ENCODE data around the gene NDUFAF7. TPM values are rescaled to one million over a fixed set of nuclear protein-coding genes. Genes with fewer than 3 reads are reported as not detected.
"Not testable (repeated sequence)": the region's sequence is repeated elsewhere in the genome, so short reads cannot be mapped to it uniquely, and the experiment has no call there.

Gene NDUFAF7
- total RNA-seq: 6.9 TPM

- peak; percentile 97 for ATAC-seq
Measured at GRCh38 chr2:37231241-37232130, at the start of gene NDUFAF7, which contains the start of gene CEBPZ. NDUFAF7 (plus strand) TSS chr2:37231658; CDS start chr2:37231706, 48 bp downstream. CEBPZ (minus strand) TSS chr2:37231596; CDS start chr2:37231567, 29 bp downstream.

DNA sequence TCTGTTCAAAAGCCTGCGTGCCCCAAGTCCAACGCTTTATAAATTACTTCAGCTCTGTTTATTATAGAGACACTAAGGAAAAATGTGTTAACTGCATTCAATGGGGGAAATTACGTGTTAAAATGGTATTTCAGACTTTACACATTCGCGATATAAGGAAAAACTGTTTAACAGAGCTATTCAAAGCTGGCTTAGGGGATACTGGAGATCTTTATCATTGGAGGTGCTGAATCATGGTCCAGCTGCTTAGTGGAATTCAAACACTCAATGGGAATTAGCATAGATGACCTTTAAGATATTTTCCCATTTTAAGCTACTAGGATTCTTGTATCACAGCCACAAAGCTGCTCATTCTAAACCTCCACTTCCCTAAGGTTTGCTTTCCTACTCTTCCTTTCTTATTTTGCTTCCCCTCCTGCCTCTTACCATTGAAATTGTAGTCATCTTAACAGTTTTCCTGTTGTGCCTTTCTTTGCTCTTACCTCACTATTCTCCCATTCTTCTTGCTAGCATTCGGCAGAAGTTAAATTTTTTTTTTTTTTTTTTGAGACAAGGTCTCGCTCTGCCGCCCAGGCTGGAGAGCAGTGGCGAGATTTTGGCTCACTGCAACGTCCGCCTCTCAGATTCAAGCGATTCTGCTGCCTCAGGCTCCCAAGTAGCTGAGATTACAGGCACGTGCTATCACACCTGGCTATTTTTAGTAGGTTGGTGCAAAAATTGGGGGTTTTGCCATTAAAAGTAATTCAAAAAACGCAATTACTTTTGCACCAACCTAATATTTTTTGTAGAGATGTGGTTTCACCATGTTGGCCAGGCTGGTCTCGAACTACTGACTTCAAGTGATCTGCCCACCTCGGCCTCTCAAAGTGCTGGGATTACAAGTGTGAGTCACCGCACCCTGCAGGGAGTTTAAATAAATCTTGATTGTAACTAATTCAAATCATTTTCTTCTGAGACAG is 49.5 kb upstream of the NDUFAF7 start:
- ATAC-seq: no peak

GRCh38 chr2:37188570-37188969 is 42.9 kb upstream of the NDUFAF7 start, which contains the start of gene SULT6B1:
SULT6B1 (minus strand) TSS chr2:37188670; CDS start chr2:37188640, 30 bp downstream.
- no peak for ATAC-seq

DNA sequence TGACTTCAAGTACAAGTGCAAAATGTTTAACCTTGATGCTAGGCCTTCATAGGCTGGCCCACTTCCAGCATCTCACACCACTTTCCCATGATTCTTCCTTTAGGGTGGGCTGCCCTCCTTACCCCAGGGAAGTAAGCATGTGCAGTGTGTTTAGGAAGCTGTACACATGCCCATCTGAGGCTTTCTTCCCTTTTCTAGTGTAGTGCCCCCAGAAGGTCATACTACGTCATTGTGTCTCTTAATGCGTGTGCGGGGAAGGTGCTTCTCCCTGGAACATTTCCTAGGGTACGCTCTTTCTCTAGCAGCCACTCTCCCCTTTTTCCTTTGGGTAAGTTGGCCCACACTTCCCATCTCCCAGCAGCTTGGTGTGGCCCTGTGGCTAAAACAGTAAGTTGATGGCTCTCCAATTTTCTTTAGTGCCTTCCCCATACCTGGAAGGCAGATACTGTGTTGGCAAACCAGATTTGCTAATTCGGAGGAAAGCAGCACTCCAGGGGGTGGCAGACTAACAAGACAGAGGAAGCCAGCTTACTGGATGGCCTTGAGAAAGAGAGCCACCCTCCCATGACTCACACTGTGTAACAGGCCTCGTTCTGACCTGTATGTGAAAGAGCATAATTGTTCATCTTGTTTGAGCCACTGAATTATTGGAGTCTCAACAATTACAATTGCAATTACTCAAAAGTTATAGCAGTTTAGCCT is 41.9 kb upstream of the NDUFAF7 start:
- peak; percentile 98 for ATAC-seq

- no peak for ATAC-seq
Measured at GRCh38 chr2:37190290-37190689, 41.2 kb upstream of the NDUFAF7 start.

DNA sequence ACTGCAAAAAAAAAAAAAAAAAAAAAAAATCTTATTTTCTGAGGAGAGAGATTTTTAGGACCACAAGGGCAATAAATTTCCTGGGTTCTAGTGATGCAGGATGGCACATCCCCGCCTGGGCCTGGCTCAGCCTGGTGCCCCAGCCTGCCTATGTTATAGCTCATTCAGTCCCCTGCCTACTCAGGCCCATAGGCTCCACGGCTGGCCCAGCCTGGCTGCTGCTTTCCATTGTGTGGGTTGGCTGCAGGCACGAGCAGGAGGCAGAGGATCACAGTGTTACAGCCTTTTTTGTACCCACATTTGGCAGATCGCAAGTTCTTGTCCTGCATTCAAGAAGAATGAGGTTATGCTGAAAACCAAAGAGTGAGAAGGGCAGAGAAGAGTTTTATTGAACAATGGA is 40.2 kb upstream of the NDUFAF7 start:
- no peak for ATAC-seq

GRCh38 chr2:37191747-37192146 is 39.7 kb upstream of the NDUFAF7 start:
- ATAC-seq: no peak

DNA sequence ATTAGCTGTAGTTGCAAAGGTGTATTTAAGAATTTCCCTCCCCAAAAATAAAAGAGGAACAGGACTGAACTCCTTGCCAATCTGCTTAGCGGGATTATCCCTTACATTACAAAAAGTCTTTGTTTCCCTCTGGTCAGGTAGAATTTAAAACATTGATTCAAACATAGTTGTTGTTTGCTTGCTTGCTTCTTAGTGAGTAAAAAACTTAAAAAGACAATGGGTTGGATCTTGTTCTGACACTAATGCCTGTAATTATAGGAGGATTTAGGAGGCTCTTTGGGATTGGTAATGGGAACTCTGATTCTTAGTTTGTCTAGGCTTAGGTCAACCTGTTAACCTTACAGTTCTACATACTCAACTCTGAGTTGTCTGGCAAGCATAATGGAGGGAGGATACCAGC is 38.9 kb upstream of the NDUFAF7 start:
- ATAC-seq: peak; percentile 15

DNA sequence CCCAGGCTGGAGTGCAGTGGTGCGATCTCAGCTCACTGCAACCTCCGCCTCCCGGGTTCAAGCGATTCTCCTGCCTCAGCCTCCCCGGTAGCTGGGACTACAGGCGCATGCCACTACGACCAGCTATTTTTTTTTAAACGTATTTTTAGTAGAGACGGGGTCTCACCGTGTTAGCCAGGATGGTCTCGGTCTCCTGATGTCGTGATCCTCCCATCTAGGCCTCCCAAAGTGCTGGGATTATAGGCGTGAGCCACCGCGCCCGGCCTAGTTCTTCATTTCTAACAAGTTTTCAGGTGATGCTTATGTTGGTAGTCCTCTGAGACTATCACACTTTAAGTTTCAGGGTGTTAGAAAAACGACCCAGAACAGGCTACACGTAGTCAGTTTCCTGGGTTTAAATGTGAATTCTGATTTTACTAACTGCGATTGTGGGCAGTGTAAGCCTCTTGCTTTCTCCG is 35.6 kb upstream of the NDUFAF7 start:
- ATAC-seq: not testable (repeated sequence)

DNA sequence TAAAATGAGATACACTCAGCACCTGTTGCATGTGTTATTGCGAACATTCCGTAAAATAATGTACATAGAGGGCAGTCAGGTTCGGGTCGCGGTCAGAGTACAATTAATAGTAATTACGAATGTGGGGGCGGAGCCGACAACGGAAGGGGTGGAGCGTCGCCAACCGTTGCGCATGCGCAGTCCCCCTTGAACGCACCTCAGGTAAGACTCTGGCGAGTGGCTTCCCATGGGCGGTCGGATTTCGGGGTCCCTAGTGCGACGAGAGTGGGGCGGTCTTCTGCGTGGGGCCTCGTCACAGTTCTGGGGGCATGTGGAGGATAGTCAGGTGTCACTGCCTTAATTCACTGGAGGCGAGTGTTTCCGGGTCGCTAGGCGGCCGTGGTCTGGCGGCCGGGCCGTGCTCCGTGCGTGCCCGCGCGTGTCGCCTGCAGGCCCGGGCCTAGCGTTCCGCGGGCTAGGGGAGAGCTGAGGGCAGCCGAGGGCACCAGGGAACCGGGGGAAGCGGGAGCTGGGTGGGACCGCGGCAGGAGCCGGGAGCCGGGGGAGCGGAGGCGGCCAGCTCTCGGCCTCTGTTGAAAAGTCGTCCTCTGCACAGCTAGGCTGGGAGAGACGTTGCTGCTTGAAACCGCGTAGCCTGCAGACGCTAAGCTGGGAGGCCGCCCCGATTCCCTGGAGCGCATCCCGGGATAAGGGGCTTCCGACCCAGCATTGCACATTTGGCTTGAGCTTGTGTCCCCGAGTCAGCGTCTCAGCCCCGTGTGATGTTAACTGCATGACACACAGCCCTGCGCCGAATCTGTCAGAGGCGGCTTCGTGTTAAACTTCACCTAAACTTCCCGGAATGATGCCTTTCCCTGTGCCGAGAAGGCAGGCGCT is 34.9 kb upstream of the NDUFAF7 start, which contains the start of gene CEBPZOS:
CEBPZOS (plus strand) TSS at position 177 of the 876 bp plus-strand sequence. CDS start 3,209 bp downstream, outside the sequence.
- ATAC-seq: peak; percentile 86

GRCh38 chr2:37198681-37199065 is 32.8 kb upstream of the NDUFAF7 start:
- no peak for ATAC-seq

GRCh38 chr2:37201208-37201607 is 30.2 kb upstream of the NDUFAF7 start:
- ATAC-seq: no peak

DNA sequence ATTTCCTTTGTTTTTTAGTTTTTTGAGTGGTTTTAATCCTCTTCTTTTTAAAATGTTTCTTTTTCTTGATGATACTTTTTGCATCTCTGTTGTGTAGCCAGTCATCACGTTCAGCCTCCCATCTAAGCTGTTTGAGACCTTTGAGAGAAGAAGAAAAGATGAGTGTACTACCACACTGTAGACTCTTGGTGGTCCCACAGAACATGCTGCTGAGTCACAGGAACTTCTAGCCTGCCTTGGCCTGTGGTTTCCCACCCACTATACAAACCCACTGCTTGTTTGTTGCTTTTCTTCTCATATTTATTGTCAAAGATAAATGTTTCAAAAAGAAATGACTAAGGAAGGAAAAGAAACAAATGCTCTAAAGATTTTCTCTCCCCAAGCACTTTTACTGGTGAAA is 29.7 kb upstream of the NDUFAF7 start:
- no peak for ATAC-seq

GRCh38 chr2:37203708-37204107 is 27.8 kb upstream of the NDUFAF7 start:
- no peak for ATAC-seq

- not testable (repeated sequence) for ATAC-seq
Measured at GRCh38 chr2:37205071-37205661, 26.3 kb upstream of the NDUFAF7 start.

DNA sequence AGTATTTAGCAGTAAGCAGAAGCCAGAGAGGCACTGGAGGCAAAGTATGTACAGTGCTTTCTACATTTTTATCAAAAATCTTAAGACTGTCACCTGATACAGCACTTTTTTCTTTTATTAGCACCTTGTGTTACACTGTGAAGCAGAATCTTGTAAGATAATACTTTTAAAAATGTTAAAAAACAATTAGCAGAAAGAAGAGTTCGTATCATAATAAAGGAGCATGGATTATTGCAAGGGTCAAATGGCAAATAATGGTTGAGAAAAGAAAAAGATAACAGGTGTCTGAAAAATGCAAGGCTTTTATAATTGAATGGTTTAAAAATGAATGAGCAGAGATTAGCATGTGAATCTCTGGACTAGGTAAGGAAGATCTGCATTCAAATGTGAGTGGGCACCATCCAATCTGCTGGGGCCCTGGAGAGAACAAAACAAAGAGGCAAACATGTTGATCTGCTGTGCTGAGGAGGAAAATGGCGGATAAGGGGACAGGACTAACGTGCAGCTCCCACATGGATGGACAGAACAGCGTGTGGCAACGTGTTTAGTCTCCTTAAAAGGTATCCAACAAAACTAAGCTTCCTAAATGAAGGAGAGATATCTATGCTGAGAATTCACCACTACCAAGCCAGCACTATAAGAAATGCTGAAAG is 25.6 kb upstream of the NDUFAF7 start:
- no peak for ATAC-seq

- not testable (repeated sequence) for ATAC-seq
Measured at GRCh38 chr2:37206760-37207159, 24.7 kb upstream of the NDUFAF7 start.

DNA sequence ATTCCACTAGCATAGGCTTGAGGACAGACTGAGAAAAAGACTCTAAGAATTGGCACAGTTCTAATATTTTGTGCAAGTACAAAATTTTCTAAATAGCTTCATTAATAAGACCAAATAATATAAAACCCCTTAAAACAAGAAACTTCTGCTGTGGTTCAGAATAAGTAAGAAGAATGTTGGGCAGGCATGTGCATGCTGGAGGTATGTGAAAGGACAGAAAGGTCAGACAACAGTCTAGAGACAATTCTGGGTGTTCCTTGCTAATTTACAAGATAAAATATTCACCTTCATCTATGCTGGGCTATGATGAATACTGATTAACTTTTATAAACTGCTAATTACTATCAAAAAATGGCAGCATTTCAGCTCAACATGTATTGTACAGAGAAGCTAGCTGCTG is 20.2 kb upstream of the NDUFAF7 start:
- no peak for ATAC-seq

DNA sequence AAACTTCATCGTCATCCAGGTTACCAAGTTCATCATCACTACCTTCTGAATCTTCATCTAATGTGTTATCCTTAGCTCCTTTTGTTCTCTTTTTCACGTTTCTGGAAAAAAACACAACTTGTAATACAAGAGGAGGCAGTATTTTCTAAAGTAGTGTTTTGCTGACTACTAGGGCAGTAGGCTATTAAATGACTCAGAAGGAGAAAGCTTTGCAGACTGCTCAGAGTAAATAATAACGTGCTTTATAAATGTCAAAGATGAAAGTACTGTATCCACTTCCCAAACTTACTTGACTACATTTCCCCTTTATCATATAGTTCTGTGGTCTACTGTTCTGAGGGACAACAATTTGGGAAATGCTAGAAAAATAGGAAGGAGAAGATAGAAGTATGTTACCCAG is 19.5 kb upstream of the NDUFAF7 start:
- ATAC-seq: no peak

GRCh38 chr2:37215250-37215649 is 16.2 kb upstream of the NDUFAF7 start:
- no peak for ATAC-seq

All from esophagus mucosa (tissue), 1 donor.